NCI-H1092 (cell line): ENCODE data around the gene KCNAB1.

Experiments
- DNase-seq: peaks from one replicate; lab custom pipeline; 2025; lab: John Stamatoyannopoulos, UW

Gene KCNAB1

DNA sequence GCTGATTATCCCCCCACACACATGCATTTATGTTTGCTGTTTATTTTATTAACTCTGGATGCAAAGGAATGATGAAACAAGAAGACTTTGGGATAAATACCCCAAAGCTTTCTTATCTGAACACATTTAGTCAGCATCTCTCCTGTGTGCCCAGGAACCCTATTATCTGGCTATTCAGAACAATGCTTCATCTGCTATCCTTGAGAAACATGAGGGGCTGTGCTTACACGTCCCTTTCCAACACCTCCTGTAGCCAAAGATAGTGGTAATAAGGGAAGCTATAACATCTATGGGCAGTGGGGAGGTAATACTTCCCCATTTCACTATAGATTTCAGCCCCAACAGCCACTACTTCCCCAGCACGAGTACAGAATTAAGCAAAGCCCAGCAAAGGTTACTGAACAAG is 339.8 kb downstream of the KCNAB1 start:
- no peak for DNase-seq

DNA sequence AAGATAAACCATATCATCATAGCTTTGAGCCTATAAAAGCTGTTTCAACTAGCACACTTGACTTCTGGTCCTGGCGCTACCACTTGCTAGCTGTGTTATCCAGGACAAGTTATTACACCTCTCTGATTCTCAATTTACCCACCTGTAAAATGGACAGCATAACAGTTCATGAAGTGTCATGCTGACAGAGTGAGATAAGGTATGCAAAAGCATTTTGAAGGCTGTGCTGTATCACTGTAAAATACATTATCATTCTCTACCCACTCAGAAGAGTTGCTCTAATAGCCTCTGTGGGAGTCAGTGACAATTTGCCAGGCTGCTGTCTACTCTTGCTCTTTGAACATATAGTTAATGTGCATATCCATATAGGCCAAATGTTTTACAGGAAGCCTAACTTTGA is 341.5 kb downstream of the KCNAB1 start:
- no peak for DNase-seq

DNA sequence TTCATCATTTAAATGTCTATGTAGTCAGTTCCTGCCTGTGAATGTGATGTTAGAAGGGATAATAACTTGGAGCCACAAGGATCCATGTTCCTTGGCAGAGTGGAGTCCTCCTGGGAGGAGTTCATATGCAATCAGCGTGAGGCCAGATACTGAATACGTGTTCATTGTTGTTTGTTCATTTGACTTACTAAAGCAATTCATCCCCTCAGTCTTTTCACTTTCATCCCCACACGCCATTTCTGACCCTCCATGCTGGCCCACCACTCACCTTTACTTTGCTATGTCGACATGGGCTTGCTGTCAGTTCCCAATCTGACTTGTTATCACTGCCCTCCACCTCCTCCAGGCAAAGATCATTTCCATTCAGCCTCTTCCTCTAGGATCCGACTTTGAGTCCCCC is 342.7 kb downstream of the KCNAB1 start:
- DNase-seq: no peak

DNA sequence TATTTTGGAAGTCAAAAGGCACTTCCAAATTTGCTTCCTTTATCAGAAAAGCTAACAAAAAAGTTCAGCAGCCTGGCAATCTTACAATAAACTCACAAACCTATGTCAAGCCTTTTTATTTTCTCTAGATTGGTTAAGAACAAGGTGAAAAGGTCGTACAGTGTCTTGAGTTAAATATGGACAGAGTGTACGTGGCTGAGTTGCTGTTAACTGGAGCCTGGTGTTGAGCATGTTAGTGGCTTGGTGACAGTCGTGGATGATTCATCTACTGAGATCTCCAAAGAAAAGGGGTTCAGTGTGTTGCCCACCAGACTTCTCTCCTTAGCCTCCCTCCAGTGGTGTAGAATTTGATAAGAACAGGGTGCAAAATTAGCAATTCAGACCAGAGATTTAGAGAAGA is 344.8 kb downstream of the KCNAB1 start:
- DNase-seq: no peak

DNA sequence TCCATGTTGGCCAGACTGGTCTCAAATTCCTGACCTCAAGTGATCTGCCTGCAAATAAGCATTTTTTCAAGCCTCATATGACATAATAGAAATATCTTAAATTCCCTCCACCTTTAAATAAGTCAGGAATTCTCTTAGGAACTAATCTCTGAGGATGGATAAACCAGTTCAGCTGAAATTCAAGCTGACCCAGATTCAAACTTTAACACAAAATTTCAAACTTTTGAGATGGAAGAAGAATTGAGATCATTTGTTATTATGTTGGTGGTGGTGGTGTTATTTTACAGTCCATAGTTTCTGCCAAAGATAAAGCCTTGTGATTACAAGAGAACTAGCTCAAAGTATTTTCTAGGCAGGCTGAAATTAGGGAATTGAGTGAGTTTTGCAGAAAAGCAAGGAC is 349.1 kb downstream of the KCNAB1 start:
- DNase-seq: no peak

DNA sequence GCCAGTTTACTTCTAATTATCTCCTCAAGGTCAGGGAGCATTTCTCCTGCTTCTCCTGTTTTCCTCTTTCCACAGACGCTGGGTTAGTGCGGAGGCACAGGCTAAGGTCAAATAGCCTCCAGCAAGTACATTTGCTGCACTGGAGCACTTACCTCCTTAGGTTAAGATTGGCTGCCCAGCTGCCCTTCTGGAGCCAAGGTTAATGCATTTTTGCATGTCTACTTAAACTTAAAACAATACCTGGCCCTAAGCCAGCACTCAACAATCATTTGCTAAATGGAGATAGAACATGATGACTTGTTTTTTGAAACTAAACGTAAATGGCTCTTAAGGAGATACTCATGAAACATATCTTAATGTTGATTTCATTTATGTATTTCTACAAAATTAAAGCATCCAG is 351.1 kb downstream of the KCNAB1 start:
- DNase-seq: no peak

DNA sequence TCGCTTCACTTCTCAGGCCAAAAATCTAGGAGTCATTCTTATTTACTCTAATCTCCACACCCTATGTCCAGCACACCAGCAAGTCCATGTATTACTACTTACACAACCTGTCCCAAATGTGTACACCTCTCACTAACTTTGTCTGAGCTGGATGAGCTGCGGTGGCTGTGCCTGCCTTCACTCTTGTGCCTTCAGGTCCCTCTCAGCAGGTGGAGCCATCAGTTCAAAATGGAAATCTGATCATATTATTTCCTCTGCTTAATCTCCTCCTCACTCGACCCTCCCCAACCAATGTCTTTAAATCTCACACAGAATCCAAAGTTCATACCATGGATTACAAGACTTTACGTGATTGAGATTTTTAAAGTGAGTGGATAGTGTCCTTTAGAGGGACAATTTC is 351.8 kb downstream of the KCNAB1 start:
- no peak for DNase-seq

DNA sequence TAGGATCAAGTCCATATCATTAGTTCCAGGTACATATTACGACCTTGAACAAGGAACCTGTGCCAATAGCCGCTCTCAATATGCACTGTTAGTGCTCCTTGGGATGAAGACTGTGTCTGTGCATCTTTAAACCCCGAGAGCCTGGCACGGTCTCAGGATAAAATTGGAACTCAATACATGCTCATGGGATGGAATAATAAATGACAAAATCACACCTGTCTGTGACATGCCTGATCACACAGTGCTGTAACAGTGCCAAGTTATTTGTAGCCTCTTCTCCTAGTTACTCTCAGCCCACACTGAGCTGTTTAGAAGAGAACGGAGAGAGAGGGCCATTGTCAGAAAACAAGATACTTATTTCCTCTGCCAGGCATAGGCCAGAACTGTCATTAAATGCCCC is 352.3 kb downstream of the KCNAB1 start:
- no peak for DNase-seq

DNA sequence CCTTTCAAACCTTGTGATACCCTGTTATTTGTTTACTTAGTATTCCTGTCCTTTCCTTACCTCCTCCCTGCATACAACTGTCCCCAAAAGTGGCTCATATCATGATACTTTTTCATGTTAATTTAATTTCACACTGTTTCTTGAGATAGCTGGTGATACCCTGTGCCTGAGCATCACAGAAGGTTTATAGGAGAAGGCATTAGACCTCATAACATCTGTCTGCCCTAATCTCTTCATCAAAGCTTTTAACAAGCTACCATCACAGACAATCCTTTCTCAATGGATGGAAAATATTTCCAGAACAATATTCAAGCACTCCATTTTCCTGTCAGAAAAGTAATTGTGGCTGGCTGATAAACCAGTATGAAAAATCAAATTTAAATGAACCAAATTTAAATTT is 353.0 kb downstream of the KCNAB1 start:
- no peak for DNase-seq

DNA sequence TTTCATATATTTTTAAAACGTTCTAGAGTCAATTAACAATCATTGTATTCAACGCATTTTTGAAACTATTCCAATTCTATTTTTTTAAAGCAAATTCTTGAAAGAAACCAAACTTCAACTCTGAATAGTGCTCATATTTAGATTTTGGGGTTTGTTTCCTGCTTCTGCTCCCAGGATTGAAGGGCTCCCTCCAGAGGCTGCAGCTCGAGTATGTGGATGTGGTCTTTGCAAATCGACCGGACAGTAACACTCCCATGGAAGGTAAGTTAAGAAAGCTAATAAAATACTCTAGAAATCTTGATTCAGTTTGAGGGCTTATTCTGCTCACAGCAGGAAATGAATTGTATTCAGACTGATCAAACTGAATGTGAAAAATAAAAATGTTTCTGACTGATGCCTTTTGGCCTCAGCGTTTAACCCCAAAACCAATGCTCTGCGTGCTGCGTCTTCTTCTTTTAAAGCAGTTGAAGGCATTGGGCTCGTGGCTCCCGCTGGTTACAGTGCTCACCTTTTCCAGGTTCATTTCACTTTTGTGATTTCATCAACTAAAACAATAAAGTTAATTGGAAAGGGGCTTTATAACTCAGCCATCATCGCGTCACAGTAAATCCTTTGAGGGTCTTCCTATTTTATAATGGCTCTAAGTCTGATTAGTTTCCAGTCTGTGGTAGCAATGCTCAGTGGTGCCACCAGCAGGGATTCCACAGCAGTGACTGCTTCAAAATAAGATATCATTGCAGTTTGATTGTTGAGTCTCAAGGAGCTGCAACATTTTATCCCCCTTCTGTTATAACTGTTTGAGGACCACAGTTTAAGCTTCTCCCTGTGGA is 354.4 kb downstream of the KCNAB1 start:
- DNase-seq: no peak

DNA sequence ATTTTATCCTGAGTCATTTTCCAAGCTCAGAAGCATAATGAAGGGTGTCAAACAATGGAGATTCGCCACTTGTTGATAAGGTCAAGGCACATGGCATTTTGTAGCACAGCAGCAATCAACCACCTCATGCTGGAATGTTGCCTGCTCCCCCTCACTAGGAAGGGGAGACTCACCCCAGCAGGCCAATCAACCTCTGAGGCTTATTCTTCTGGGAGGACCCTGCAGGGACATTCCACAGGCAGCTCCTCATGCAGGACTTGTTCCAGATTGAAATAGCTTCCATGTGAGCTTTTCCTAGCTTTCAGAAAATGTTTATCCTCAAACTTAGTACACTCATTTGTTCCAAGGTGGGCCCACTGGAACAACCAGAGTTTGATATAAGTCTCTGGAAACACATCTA is 356.9 kb downstream of the KCNAB1 start:
- no peak for DNase-seq

DNA sequence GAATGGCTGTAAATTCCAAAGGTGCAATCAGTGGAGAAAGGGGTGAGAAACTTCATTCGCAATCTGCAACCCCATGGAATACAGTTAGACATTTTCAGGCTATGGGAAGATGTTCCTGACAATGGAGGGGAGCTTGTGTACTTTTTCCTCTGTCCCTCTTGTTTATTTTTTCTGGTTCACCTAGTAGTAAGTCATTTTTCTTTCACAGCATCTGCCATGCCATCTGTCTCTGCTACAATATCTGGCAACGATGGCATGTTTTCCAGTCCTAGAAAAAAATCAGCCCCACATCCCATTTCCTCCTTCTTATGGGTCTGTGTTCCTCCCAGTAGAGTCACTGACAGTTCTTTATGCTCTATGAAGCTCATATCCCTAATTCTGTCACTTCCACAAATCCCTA is 358.5 kb downstream of the KCNAB1 start:
- no peak for DNase-seq

DNA sequence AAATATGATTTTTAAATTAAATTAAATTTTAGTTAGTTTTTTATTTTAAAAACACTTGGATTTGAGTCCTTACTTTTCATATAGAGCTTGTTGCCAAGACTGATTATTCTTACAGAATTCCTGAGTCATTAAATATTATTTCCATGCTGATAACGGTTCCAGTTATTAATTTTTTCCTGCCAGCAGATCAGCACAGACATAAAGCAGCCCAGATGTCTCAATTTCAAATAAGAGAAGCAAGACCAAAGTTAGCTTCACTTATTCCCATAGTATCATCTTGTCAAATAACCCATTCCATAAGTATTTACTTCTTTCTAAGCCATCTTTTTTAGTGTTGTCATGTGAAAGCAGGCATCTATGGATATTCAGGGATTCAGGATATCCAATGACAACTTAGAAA is 359.2 kb downstream of the KCNAB1 start:
- DNase-seq: no peak

DNA sequence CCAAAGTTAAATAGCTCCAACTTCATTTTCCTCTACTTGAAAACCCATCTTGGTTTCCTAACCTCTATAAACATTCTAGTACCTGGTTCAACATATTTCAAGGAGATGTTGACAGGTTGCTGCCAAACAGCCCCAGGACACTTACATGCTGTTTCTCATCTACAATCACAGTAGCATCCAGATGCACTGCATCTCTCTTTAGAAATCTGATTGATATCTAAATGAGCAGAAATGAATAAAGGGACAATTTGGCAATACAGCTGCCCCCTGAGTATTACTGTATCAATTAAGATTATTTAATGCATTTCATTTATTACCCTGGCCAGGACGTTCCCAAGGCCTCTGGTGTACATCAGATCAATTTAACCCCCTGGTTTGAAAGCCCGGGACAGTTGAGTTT is 360.6 kb downstream of the KCNAB1 start:
- DNase-seq: no peak

DNA sequence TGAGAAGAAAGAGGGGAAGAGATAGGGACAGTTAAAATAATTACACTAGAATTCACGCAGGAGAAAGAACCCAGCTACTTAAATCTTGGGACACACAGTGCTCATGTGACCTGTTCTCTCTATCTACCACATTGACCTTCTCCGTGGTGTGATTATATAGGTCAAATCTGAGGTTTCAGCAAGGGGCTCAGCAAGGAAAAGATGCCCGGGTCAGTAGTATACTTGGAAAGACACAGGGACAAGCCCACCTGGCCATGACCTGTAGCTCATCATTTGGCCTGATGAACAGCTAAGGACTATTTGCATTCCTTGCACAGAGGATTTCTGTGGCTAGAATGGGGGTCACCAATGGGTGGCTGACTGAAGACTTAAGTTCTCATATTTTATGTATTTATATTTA is 362.6 kb downstream of the KCNAB1 start:
- DNase-seq: no peak

DNA sequence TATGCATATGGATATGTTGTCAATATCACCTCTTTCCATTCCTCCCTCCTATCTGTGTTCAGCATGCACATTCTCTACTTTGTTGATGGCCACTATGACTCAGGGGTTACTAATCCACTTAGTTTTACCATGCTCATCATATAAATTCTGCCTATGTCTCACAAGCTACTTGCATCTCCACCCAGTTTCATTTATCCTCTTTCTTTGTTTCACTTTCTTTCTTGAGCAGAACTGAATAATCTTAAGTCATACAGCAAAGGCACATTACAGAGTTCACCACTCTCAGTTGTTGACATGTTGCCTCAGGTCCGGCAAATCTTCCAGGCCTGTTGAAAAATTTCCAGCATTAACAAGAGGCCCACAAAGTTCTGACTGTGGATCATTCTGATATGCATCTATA is 363.0 kb downstream of the KCNAB1 start:
- no peak for DNase-seq

DNA sequence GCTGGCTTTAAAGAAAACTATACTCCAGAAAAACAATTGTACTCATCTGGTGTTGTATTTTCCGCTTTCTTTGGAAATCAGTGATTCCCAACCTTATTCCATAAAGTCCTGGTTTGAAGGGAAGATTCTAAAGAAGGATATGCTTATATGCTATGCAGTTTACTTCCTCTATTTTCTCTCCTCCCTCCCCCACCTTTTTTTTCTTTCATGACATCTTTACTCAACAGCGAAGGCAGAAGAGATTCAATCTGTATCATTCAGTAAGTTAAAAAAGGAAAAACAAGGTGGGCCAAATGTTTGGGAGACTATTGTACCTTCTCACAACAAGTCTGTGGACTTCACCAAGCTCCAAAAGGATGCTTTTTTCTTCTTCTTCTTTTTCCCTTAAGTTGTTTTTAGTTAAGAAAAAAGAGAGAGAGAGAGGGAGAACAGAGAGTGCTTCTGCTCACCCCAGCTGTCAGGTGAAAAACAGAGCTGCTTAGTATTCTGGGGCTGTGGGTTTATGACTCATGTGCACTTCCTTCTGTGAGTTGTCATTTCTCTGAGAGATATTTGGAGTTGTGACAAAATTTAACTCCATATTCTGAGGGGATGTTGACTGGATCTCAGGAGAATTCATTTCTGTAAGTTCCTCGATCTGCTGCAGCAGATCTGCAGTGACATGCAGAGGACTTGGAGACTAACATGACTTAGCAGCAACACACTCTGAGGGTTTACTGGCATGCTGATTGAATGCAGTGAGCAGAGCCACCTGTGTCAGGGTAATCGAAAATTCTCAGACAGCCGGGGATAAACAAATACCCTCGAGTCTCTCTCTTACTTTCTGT is 363.8 kb downstream of the KCNAB1 start:
- DNase-seq: no peak

DNA sequence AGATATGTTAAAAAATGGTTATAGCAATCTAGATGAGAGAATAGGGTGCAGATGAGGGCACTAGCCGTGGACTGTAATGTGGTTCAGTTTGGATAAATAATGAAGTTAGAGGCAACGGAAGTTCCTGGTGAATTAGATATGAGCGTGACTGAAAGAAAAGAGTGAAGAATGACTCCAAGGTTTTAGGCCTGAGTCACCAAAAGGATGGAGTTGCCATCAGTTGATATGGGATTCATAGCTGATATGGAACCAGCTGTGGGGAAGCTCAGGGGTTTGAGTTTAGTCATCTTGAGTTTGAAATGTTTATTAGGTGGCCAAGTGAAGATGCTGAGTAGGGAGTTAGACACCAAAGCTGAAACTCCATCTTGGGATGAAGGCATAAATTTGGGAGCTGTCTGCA is 368.4 kb downstream of the KCNAB1 start:
- no peak for DNase-seq

DNA sequence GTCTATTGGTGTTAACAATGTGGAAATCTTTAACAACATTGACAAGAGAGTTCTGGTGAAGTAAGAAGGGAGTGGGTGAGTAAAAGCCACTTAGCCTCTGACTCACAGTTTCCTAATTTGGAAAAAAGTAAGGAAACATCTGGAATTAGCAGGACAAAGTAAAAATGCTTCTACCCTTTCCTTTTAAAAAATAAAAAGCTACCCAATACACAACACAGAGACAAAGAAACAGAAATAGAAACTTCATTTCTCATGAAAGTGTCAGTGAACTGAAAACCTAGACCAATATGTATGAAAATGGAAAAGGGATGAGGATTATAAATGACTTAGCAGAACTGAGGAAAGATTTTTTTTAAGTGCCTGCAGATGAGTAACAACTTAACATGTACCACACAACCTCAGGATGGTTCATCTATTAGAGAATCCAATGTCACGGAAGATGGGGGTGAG is 369.1 kb downstream of the KCNAB1 start:
- DNase-seq: no peak

DNA sequence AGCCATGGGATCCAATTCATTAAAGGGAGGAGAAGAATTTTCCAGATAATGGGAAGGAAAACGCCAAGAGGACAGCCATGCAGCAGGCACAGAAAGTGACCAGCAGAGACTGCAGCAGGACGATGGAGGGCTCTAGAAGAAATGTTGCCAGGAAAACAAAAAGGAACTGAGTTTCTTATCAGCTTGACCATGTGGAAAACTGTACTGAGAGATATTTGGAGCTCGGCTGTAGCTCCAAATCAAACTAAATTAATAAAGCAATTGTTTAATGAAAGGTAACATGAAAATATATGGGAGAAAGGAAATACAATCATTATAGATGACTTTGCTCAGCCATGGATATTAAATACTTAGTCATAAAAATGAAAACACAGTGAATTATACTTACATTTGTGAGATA is 370.8 kb downstream of the KCNAB1 start:
- no peak for DNase-seq

DNA sequence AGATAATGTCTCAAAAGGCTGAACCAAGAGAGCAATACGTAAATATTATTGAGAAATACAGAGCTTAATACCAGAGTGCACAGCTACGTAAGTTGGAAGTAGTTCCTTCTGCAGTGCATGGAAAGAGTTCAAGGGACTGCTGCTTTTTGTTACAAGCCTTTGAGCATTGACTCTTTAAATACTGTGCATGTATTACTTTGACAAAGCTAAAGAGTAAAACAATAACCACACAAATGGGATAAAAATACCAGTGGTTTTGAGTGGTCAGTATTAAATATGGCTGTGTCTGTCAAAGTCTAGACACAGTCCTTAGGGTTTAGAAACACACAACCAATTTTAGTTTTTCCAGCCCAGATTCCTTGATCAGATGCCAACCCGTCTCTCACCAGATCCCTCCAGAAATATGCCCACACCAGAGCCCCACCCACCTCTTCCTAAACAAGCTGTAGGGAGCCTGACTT is 372.5 kb downstream of the KCNAB1 start:
- DNase-seq: no peak

DNA sequence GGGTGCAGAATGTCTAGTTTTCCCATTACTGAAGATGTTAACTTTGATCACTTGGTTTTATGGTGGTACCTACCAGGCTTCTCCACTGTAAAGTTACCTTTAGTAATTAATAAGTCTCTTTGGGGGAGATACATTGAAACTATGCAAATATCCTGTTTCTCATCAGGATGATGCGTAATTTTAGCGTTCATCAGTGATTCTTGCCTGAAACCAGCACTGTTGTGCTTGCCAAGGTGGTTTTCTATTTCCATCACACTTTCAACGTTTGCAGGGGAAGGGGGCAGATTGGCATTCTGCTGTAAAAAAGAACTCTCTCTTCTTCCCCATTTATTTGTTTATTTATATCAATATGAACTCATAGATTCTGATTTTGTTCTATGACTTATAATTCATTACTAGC is 373.5 kb downstream of the KCNAB1 start:
- no peak for DNase-seq

DNA sequence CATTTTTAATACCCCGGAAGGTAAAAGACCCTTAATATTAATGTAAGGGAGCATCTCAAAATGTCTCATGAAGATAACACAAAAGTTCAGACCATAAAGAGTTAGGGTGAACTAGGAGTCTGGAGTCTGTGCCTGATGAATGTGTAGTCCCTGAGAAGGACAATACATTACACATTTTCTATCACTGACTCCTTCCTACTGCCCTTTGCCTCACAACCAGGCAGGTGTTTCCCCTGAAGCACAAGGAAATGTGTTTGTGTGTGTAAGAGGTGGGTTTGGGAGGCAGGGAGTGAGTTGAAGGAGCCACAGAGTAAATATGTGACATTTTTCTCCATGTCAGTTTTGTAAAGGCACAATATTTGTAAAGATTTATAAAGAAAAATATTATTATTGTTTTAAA is 375.4 kb downstream of the KCNAB1 start:
- DNase-seq: no peak
